Stimulated activated CD8-positive, alpha-beta memory T cell treated with anti-CD3 and anti-CD28 coated beads, Interleukin-4, amount 100 ng/mL, for 4 hours (primary cell): ENCODE data around the gene KCNK1.

Experiments
- DNase-seq, 2 donors: peaks; one replicate each; pipeline ENCODE4 v3.0.0-alpha.2; 2020; ENCODE audit warnings: low read depth in 2 of 2, low spot score in 1 of 2

The KCNK1 gene

GRCh38 chr1:233613252-233614172, at the start of gene KCNK1:
Gene KCNK1, plus strand, starts transcription at chr1:233614106. Its CDS starts 66 bp downstream, at chr1:233614172.
- DNase-seq = no peak

GRCh38 chr1:233565313-233565712, 48.6 kb upstream of the KCNK1 start:
- DNase-seq = no peak

GRCh38 chr1:233566886-233567285, 47.0 kb upstream of the KCNK1 start:
- DNase-seq = no peak

GRCh38 chr1:233569636-233570035, 44.3 kb upstream of the KCNK1 start:
- DNase-seq = no peak

GRCh38 chr1:233570216-233570615, 43.7 kb upstream of the KCNK1 start:
- DNase-seq = no peak

GRCh38 chr1:233570706-233571105, 43.2 kb upstream of the KCNK1 start:
- no peak for DNase-seq

GRCh38 chr1:233572896-233573295, 41.0 kb upstream of the KCNK1 start:
- DNase-seq = no peak

GRCh38 chr1:233575450-233575849, 38.5 kb upstream of the KCNK1 start:
- DNase-seq = no peak

- DNase-seq = no peak
These were observed 31.5 kb upstream of the KCNK1 start for GRCh38 chr1:233582439-233582838.

GRCh38 chr1:233584376-233584775, 29.5 kb upstream of the KCNK1 start:
- DNase-seq = no peak

GRCh38 chr1:233584931-233585330, 29.0 kb upstream of the KCNK1 start:
- no peak for DNase-seq

GRCh38 chr1:233586301-233586700, 27.6 kb upstream of the KCNK1 start:
- DNase-seq = no peak

GRCh38 chr1:233587196-233587595, 26.7 kb upstream of the KCNK1 start:
- no peak for DNase-seq

GRCh38 chr1:233587958-233588799, 25.7 kb upstream of the KCNK1 start:
- no peak for DNase-seq

- DNase-seq = no peak
These were observed 16.4 kb upstream of the KCNK1 start for GRCh38 chr1:233597489-233597901.

- DNase-seq = no peak
These were observed 14.9 kb upstream of the KCNK1 start for GRCh38 chr1:233598891-233599541.

- no peak for DNase-seq
These were observed 14.3 kb upstream of the KCNK1 start for GRCh38 chr1:233599542-233600073.

GRCh38 chr1:233600488-233600887, 13.4 kb upstream of the KCNK1 start:
- no peak for DNase-seq

GRCh38 chr1:233603478-233603877, 10.4 kb upstream of the KCNK1 start:
- no peak for DNase-seq

GRCh38 chr1:233605205-233605604, 8.7 kb upstream of the KCNK1 start:
- no peak for DNase-seq

- no peak for DNase-seq
These were observed 7.1 kb upstream of the KCNK1 start for GRCh38 chr1:233606813-233607212.
